ENCODE results near the gene SLC66A1.

SLC66A1 gene

GRCh38 chr1:19327301-19327700, 15.2 kb downstream of the SLC66A1 start:
- TF ChIP-seq, protein P1, sequence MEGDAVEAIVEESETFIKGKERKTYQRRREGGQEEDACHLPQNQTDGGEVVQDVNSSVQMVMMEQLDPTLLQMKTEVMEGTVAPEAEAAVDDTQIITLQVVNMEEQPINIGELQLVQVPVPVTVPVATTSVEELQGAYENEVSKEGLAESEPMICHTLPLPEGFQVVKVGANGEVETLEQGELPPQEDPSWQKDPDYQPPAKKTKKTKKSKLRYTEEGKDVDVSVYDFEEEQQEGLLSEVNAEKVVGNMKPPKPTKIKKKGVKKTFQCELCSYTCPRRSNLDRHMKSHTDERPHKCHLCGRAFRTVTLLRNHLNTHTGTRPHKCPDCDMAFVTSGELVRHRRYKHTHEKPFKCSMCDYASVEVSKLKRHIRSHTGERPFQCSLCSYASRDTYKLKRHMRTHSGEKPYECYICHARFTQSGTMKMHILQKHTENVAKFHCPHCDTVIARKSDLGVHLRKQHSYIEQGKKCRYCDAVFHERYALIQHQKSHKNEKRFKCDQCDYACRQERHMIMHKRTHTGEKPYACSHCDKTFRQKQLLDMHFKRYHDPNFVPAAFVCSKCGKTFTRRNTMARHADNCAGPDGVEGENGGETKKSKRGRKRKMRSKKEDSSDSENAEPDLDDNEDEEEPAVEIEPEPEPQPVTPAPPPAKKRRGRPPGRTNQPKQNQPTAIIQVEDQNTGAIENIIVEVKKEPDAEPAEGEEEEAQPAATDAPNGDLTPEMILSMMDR (IDR thresholded peaks at IDR 0.05; ENCODE audit: low read length, missing control alignments), result no peak
- H3K4me3 ChIP-seq (replicated peaks; ENCODE audit: low read depth, low read length), result no peak overlapping the region
- DNase-seq (ENCODE audit: low read depth), result no peak

DNA sequence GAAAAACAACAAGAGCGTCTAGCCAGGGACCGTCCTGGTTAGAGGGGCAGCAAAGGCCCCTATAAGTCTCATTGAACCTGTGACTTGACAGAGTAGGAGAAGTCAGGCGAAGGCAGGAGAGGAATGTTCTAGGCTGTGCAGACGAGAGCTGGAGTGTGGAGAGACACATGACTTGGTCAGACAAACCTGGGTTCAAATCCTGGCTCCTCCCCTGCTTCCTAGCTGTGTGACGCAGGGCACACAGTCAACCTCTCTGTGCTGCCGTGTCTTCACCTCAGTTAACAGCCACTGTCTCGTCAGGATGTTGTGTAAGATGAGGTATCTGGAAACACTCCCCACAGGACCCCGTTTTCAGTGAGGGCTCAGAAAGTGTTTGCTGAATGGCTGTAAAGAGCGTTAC, 15.6 kb downstream of the SLC66A1 start:
- DNase-seq (ENCODE audit: low read depth), result no peak
- no peak overlapping the region for H3K4me3 ChIP-seq (replicated peaks; ENCODE audit: low read depth, low read length)
- TF ChIP-seq, protein P1 (IDR thresholded peaks at IDR 0.05; ENCODE audit: low read length, missing control alignments), result no peak

GRCh38 chr1:19328486-19328885, 16.4 kb downstream of the SLC66A1 start:
- H3K4me3 ChIP-seq (replicated peaks; ENCODE audit: low read depth, low read length), result no peak overlapping the region
- TF ChIP-seq, protein P1 (IDR thresholded peaks at IDR 0.05; ENCODE audit: low read length, missing control alignments), result no peak
- DNase-seq (ENCODE audit: low read depth), result no peak

DNA sequence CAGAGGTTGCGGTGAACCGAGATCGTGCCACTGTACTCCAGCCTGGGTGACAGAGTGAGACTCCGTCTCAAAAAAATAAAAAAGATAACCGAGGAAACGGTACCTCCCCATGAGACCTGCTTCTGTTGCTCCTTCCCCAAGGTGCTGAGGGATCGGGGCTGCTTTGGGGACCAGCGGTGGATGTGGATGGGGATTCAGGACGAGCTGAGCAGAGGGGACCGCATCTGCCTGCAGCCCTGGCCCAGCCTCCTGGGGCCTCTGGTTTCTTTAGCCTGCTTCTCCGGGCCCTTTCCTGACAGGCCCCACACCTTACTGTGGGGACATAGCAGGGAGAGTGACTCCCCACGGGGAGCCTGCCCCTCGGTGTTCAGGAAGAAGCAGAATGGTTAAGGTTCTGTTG, 17.1 kb downstream of the SLC66A1 start:
- TF ChIP-seq, protein P1 (IDR thresholded peaks at IDR 0.05; ENCODE audit: low read length, missing control alignments), result no peak
- H3K4me3 ChIP-seq (replicated peaks; ENCODE audit: low read depth, low read length), result no peak overlapping the region
- no peak for DNase-seq (ENCODE audit: low read depth)

DNA sequence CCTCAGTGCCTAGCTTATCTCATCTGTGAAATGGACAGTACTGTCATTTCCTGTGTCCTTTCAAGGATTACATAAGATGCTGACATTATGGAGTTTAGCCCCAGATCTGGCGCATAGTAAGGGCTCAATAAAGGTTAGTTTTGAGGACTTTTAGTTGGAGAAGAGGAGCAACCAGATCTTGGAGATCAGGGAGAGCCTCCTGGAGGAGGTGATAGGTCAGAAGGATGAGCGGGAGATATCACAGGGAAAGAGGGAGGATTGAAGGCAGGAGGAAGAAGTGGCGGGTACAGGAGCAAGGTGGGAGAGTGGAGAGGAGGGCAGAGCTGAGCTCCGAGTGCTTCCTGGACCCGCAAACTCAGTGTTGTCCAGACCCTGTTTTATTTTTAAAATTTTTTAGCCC, 17.5 kb downstream of the SLC66A1 start:
- H3K4me3 ChIP-seq (replicated peaks; ENCODE audit: low read depth, low read length), result no peak overlapping the region
- TF ChIP-seq, protein P1 (IDR thresholded peaks at IDR 0.05; ENCODE audit: low read length, missing control alignments), result no peak
- DNase-seq (ENCODE audit: low read depth), result no peak

DNA sequence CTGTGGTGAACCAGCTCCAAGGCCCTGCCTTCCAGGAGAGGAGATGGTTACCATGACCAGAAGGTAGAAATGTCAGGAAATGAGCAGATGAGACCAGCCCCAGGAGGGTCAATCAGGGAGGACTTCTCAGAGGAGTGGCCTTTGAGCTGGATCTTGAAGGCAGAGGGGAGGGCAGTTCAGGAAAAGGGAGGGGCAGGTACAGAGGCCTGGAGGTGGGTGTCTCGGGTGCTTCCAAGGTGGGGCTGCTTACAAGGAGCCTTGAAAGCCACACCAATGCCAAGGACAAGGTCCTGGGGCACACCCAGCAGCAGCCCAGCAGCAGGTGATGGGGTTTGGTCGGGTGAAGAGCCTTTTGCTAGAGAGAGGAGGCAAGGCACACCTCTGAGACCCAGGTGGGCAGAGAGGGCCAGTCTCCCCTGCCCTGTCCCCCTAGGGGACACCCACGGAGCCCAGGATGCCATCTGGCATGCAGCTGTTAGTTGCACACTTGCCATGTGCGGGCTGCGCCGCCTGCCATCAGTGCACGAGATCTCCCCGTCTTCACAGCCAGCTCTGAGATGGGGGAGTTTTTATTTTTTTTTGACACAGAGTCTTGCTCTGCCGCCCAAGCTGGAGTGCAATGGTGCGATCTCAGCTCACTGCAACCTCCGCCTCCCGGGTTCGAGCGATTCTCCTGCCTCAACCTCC, 18.5 kb downstream of the SLC66A1 start:
- DNase-seq (ENCODE audit: low read depth), result no peak
- no peak overlapping the region for H3K4me3 ChIP-seq (replicated peaks; ENCODE audit: low read depth, low read length)
- TF ChIP-seq, protein P1 (IDR thresholded peaks at IDR 0.05; ENCODE audit: low read length, missing control alignments), result no peak

DNA sequence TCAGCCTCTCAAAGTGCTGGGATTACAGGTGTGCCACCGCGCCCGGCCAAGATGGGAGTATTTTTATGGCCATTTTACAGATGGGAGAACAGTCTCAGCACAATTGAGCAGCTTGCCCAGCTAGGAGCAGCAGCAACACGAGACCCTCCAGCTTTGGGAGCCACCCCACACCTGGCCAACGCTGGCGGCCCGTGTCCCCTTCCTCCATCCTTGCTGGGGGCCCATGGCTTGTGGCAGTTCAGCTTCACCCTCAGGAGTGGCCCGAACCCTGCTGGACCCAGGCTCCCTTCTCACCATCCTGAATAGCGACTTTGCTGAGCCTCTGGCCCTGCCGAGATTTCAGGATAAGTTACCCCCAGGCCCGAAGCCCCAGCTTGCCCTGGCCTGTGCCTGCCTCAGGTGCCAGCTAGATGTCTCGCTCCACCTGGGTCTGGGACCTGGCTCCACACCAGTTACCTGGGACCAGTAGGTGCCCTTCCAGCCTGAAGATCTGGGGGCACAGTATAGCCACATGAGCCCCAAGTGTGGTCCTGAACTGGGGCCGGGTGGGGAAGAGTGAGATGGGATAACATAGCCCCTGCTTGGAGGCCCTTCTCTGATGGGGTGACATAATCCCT, 19.2 kb downstream of the SLC66A1 start:
- TF ChIP-seq, protein P1 (IDR thresholded peaks at IDR 0.05; ENCODE audit: low read length, missing control alignments), result no peak
- H3K4me3 ChIP-seq (replicated peaks; ENCODE audit: low read depth, low read length), result no peak overlapping the region

More for the DNA sequence above, 19.2 kb downstream of the SLC66A1 start:
- no peak for DNase-seq (ENCODE audit: low read depth)

Data from fibroblast of pulmonary artery (primary cell).